Stimulated activated CD8-positive, alpha-beta memory T cell treated with anti-CD3 and anti-CD28 coated beads, Interleukin-12 subunit alpha, Interleukin-12 subunit beta, amount 100 ng/mL, for 1 hour (primary cell): ENCODE results near the gene MED27.

Experiments used
- DNase-seq: peaks from one replicate; pipeline ENCODE4 v3.0.0-alpha.2; 2020; ENCODE audit warnings: low read depth

The MED27 gene

DNA sequence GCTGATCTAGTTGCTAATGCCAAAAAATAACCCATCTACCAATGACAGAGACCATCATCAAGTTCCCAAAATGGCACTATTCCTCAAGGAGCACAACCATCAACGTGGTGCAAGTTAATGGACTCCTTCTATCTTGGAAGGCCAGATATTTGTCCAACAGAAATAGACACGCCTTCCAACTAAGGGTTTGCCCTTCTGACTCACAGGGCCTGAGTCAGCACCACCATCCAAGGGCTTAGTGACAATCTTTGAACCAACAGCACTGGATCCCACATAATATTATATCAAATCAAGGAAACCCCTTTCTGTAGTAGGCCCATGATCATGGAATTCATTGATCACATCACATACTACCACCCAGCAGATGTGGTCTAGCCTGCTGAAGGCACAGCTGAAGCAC lies 84.3 kb downstream of the MED27 start:
- no peak for DNase-seq

DNA sequence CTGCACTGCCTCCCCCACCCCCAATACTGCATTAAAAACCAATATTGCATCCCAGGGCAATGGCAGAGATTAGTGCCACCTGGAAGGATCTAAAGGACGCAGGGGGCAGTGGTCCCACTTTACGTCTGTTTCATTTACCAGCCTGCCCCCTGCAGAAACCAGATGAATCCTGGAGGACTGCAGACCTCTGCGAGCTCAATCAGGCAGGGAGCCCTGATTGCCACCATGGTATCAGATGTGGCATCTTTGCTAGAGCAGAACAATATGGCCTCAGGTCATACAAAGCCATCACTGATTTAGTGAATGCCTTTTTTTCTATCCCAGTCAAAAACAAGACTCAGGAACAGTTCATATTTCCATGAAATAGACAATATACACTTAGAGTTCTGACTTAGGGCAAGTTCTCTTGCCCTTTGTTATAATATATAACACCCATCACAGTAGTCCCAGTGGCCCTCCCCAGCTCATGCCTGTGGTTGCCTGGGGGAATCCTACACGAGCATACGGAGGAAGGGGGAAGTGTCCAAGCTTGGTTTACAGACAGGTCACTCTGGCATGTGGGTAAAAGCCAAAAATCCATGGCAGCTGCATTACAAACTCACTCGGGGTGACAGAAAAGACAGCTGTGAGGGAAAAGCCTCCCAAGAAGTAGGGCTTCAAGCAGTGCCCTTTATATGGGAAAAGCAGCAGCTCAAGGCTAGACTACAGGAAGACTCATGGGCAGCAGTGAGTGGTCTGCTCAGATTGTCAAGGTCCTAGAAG lies 85.1 kb downstream of the MED27 start:
- no peak for DNase-seq

DNA sequence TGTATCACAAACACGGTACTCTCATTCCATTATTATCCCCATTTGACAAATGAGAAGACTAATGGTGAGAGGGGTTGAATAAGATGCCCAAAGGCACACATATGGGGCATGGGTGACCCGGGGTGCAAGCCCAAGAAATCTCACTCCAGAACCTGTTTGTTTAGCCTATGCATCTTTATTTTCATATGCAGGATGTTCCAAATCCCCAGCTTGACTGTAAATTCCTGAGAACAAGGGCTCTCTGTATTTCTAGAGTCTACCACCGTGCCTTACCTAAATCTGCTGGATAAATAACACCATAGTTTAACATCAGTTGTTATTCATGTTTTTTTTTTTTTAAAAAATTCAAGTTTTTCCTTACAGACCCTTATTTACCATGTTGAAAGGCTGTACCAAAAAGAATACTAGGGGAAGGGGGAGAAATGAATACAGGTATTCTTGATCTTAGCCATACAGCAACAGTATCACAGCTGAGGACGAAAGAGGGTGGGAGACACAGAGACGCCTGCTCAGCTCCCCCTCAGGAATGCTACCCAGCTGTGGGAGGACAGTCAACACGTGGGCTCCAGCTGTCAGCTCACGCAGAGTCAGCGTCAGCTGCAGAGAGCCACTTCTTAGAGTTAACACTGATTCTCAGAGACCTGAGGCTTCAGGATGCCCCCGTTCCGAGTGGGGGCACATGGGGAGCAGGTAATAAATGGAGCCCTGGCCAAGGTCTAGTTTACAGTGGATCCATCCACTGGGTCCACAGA lies 86.6 kb downstream of the MED27 start:
- DNase-seq: no peak

GRCh38 chr9:131987232-131987631 lies 92.4 kb downstream of the MED27 start:
- no peak for DNase-seq

- DNase-seq: no peak
These were observed 93.1 kb downstream of the MED27 start for GRCh38 chr9:131986576-131986975.

DNA sequence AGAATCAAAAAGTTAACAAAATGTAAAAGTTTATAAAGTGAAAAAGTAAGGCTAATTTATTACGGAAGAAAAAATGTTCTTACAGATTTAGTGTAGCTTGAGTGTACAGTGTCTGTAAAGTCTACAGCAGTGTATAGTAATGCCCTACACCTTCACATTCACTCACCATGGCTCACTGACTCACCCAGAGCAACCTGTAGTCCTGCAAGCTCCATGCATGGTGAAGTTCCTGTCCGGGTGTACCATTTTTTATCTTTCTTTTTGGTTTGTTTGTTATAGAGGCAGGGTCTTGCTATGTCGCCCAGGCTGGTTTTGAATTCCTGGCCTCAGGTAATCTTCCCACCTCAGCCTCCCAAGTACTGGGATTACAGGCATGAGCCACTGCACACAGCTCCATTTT lies 93.6 kb downstream of the MED27 start:
- DNase-seq: no peak

- no peak for DNase-seq
These were observed 95.1 kb downstream of the MED27 start for GRCh38 chr9:131984564-131984963.

DNA sequence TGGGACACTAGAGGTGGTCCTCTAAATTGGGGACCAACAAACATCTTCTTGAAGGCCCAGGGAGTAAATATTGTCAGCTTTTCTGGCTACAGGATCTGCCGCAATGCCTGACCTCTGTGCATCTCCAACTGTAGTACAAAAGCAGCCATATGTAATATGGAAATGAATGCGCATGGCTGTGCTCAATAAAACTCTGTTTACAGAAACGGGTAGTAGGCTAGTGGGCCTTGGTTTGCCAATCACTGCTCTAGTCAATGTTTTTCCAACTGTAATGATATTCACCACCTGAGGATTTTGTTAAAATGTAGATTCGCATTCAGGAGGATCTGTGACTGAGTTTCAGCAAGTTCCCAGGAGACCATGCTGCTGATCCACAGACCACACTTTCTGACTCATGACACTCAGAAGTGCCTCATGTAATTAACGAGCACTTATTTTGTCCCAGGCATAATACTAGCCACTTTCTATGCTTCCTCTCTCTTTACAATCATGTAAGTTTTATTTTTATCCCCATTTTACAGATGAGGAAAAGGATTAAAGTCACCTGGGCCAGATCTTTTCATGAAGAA lies 96.9 kb downstream of the MED27 start:
- no peak for DNase-seq

GRCh38 chr9:131982102-131982501 lies 97.6 kb downstream of the MED27 start:
- DNase-seq: no peak

DNA sequence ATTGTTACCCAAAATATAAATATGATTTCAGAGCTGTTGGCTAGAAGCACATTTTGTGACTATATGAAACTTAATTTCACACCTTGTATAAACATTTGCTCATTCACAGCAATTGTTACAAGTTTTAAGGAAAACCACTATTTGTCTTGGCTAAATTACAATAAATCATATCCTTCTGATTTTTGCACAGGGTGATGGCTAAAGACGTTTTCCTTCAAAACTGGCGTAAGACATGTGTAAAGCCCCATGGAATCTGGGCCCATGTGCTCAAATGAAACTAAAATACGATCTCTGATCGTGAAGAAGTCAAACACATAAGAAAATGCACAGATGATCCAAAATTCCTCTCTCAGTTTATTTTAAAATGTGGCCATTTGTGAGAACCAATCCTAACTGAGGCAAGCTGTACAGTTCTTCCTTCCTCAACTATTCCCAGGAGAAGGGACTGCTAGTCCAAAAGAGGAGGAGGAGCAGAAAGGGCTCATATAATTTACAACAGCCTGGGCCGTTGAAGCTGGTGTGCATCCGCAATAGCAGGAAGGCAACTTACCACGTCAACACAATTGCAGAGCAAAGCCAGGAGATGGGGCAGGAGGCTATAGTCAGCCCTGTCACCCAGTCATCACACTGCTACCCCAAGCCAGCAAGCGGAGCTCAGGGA lies 98.4 kb downstream of the MED27 start:
- DNase-seq: no peak

DNA sequence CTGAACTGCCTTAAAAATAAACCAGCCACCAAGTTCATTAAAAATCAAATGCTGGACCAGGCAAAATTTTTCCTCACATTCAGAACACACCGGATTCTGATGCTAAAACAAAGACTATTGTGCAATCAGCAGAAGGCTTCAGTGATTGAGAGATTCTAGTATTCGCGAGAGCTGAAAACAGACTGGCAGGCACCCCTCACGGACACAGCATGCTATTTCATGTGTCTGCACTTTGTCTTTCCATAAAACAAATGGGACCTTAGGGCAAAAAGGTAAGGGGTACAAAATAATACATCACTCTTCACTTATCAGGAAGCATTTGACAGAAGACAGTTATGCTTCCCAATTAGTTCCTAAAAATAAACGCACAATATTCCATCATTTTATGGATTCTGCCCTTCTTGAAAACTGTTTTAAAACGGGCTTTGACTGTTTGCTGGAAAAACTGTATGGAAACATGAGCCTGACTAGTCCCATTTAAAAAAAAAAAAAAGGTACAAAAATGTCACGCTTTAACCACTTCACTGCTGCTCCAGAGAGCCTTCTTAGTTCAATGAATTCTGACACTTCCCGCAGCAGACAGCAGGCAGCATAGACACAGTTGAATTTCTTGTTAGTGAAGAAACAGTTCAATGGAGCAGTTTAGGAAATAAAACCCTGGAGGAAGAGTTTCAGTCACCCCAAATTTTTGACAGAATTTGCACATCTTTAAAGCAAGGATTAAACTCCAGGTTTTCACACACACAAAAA lies 99.2 kb downstream of the MED27 start:
- no peak for DNase-seq

DNA sequence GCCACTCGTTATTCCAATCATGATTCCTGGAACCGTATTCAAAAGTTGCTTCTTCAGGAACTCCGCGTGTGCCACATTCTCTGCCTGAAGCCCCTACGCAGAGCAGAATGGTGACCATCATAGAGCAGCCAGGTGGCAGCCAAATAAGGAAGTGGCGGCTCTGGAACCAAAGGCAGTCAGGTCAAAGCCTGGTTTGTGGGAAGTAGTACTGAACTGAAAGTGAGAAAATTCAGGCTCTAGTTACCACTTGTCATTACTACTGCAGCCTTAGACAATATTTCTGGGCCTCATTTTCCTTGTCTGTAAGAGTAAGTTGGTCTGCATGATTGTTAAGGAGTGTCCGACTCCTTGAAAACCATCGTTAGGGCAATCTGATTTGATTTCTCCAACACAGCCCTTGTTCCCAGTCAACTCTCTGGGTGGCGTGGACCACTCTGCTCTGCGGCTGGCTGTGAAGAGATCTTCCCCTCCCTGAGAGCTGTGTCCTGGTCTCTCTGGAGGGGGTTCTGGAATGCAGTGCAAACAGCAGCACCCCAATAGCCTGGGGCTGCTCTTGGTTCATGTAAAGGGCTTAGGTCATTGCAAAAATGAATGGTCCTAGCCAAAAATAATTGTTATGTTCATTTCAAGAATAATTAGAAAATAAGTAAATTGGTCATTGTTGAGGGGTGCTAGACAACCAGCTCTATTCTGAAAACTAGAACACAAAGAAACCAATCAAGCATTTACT lies 102.4 kb downstream of the MED27 start:
- no peak for DNase-seq

GRCh38 chr9:131976157-131977108 lies 103.2 kb downstream of the MED27 start:
- no peak for DNase-seq

DNA sequence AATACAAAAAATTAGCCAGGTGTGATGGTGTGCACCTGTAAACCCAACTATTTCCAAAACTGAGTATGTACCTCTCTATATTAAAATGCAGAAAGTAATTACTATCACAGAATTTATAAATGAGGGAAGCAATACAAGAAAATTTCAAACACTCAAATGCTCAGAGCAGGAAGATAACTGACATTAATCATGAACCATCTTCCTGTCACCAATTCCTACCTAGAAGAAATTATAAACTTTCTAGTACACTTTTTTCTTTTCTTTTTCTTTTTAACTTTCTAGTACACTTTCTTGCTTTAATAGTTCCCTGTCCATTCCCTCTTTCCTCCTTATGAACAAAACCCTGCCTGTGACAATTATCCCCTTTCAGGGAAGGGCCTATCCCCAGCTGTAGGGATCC lies 106.8 kb downstream of the MED27 start:
- DNase-seq: no peak

GRCh38 chr9:131971482-131972074 lies 108.1 kb downstream of the MED27 start:
- DNase-seq: no peak

GRCh38 chr9:131969469-131969989 lies 110.1 kb downstream of the MED27 start:
- DNase-seq: no peak

- no peak for DNase-seq
These were observed 111.0 kb downstream of the MED27 start for GRCh38 chr9:131968632-131969031.

- no peak for DNase-seq
These were observed 113.8 kb downstream of the MED27 start for GRCh38 chr9:131965841-131966240.

DNA sequence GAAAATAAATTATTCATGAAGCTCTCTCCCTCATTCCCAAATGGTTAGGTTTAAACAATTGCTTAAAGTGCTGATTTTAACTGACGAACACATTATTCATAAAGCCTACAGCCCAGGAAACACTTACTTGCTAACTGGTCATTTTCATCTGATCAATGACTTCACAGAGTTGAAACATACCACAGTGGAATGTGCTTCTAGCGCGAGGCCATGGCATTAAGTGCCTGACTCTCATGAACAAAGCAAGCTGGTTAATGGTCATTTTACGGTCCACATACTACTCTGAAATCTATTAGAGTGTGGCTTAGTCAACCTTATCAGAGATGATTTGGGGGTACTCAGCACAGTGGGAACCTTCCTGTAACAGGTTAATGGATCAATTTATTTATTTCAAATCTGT lies 114.6 kb downstream of the MED27 start:
- DNase-seq: no peak
